ENCODE measurements around the gene ACSS3.

DNA sequence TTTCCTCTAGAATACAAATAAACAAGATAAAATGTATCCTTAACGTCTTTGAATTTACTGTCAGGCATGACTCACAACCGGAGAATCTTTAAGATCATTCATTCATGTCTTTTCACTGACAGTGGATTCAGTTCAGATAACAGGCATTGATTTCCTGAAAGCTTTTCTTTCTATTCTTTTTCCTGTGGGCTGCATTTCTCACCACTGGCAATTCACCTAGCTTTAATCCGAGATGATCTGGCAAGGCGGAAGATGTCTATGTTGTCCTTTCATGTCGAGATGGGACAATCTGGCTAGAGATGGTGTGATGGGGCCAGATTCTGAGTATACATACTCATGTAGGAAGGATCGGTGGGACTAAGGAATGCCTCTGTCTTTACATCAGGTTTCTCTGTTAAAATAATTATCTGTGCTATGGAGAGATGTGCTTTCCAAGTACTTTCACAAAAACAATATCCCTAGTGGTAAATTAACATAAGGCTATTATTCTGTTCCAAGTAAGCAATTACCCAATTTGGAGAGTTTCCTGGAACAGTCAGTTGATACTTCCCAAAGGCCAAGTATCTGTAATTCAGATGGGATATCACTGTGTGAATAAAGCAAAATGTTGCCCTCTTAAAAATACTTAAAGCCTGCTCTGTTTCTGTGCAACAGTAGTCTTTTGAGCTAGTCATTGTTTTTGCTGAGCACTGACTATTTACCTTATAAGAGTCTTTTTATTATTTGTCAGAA, 17.8 kb downstream of the ACSS3 start:
- TF ChIP-seq EZH2 (IDR thresholded peaks at IDR 0.05; ENCODE audit: borderline replicate concordance, low read length): no peak
- TF ChIP-seq, protein P1, sequence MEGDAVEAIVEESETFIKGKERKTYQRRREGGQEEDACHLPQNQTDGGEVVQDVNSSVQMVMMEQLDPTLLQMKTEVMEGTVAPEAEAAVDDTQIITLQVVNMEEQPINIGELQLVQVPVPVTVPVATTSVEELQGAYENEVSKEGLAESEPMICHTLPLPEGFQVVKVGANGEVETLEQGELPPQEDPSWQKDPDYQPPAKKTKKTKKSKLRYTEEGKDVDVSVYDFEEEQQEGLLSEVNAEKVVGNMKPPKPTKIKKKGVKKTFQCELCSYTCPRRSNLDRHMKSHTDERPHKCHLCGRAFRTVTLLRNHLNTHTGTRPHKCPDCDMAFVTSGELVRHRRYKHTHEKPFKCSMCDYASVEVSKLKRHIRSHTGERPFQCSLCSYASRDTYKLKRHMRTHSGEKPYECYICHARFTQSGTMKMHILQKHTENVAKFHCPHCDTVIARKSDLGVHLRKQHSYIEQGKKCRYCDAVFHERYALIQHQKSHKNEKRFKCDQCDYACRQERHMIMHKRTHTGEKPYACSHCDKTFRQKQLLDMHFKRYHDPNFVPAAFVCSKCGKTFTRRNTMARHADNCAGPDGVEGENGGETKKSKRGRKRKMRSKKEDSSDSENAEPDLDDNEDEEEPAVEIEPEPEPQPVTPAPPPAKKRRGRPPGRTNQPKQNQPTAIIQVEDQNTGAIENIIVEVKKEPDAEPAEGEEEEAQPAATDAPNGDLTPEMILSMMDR (conservative IDR thresholded peaks at IDR 0.05 in 1 of 2, IDR thresholded peaks at IDR 0.05 in 1 of 2; ENCODE audit: extremely low read depth in 1 of 2, insufficient read depth in 1 of 2, low read depth in 1 of 2, low read length in 2 of 2): no peak
